Keratinocyte (primary cell): ENCODE measurements around the gene MAN1C1. TPM values are rescaled to one million over a fixed set of nuclear protein-coding genes. Genes with fewer than 3 reads are reported as not detected.

Experiments
- DNase-seq: peaks from one replicate; pipeline ENCODE4 v3.0.0-alpha.2; 2011; ENCODE audit warnings: low read depth, missing footprints, low spot score
- FAIRE-seq: peaks from 2 replicates; lab custom pipeline; 2011; peaks lifted over from hg19 to GRCh38; lab: Jason Lieb, UNC
- H2AFZ ChIP-seq: 2 replicates; pipeline ENCODE4 v1.6.0; 2012; ENCODE audit warnings: low read length, control low read depth, inconsistent platforms; ENCODE audit not compliant: control insufficient read depth
- H3K27ac ChIP-seq: 2 replicates; pipeline ENCODE4 v1.5.1; 2011; ENCODE audit warnings: low read length; ENCODE audit not compliant: control insufficient read depth, insufficient read depth
- H3K27me3 ChIP-seq: 3 replicates; pipeline ENCODE4 v1.6.0; 2011; ENCODE audit warnings: low read length; ENCODE audit not compliant: control insufficient read depth, insufficient read depth; ENCODE audit errors: extremely low read depth
- H3K36me3 ChIP-seq, 2 experiments: 2 replicates in 1 of 2; 3 replicates in 1 of 2; pipeline ENCODE4 v1.5.1; 2011; ENCODE audit warnings: low read length in 2 of 2, mild to moderate bottlenecking in 1 of 2; ENCODE audit not compliant: control insufficient read depth in 2 of 2, insufficient read depth in 2 of 2; ENCODE audit errors: extremely low read depth in 1 of 2
- H3K4me1 ChIP-seq: 3 replicates; pipeline ENCODE4 v1.5.1; 2011; ENCODE audit warnings: low read length; ENCODE audit not compliant: control insufficient read depth, insufficient read depth; ENCODE audit errors: extremely low read depth
- H3K4me2 ChIP-seq: 3 replicates; pipeline ENCODE4 v1.6.0; 2011; ENCODE audit warnings: low read depth, low read length; ENCODE audit not compliant: control insufficient read depth, insufficient read depth; ENCODE audit errors: extremely low read depth
- H3K4me3 ChIP-seq, 3 experiments: fragments of 200-600 bp in 1 of 3; sonication (generic) in 1 of 3; 2 replicates in 2 of 3; 3 replicates in 1 of 3; pipeline ENCODE4 v1.5.1; 2011 to 2016; ENCODE audit warnings: low read length in 3 of 3, mild to moderate bottlenecking in 3 of 3, control low read depth in 2 of 3, inconsistent platforms in 1 of 3, low read depth in 1 of 3, mixed read lengths in 1 of 3, mixed run types in 1 of 3, moderate library complexity in 1 of 3; ENCODE audit not compliant: control insufficient read depth in 2 of 3, insufficient read depth in 2 of 3; ENCODE audit errors: extremely low read depth in 1 of 3
- H3K79me2 ChIP-seq: 2 replicates; pipeline ENCODE4 v1.6.0; 2012; ENCODE audit warnings: low read length; ENCODE audit not compliant: control insufficient read depth, insufficient read depth
- H3K9ac ChIP-seq: 3 replicates; pipeline ENCODE4 v1.6.0; 2011; ENCODE audit warnings: low read length; ENCODE audit not compliant: control insufficient read depth, insufficient read depth; ENCODE audit errors: extremely low read depth
- H3K9me1 ChIP-seq: 3 replicates; pipeline ENCODE4 v1.6.0; 2011; ENCODE audit warnings: low read length; ENCODE audit not compliant: control insufficient read depth, insufficient read depth; ENCODE audit errors: extremely low read depth
- H3K9me3 ChIP-seq: 2 replicates; pipeline ENCODE4 v1.5.1; 2012; ENCODE audit warnings: low read depth, low read length; ENCODE audit not compliant: control insufficient read depth
- H4K20me1 ChIP-seq: 3 replicates; pipeline ENCODE4 v1.6.0; 2011; ENCODE audit warnings: low read length; ENCODE audit not compliant: control insufficient read depth, insufficient read depth; ENCODE audit errors: extremely low read depth
- CTCF ChIP-seq, 3 experiments: IDR thresholded peaks in 1 of 3; conservative IDR thresholded peaks in 1 of 3; optimal IDR thresholded peaks in 1 of 3; 2 replicates in 2 of 3; 3 replicates in 1 of 3; pipeline versions ENCODE3 to v1.5.1; 2011; ENCODE audit warnings: low read length in 3 of 3, mild to moderate bottlenecking in 3 of 3, moderate library complexity in 2 of 3, control low read depth in 1 of 3, inconsistent platforms in 1 of 3; ENCODE audit not compliant: insufficient read depth in 2 of 3; ENCODE audit errors: extremely low read depth in 1 of 3
- EZH2 ChIP-seq: IDR thresholded peaks from one replicate; pipeline ENCODE4 v1.6.1; 2012; ENCODE audit warnings: inconsistent platforms, mild to moderate bottlenecking, low read length, moderate library complexity
- dilution Hi-C: fragments of 300-500 bp; cut with MboI; formaldehyde crosslinking; loops from one replicate; pipeline ENCODE4 v1.7.0; 2020; ENCODE audit warnings: low sequenced_read_pairs; ENCODE audit not compliant: extremely low pct_ligation_motif_present
- polyA plus RNA-seq, 5 experiments: library from polyadenylated mRNA; depleted of rRNA in 3 of 5; stranded (reverse) in 3 of 5; stranded (forward) in 1 of 5; unstranded in 1 of 5; fragments of >200 nt; gene quantifications; 1 replicate in 1 of 5; 2 replicates in 3 of 5; 3 replicates in 1 of 5; pipeline versions ENCODE4 v1.2.1 to v1.2.3, GENCODE V29; 2011 to 2012; ENCODE audit warnings: missing spikeins in 2 of 5, low read depth in 1 of 5, low replicate concordance in 1 of 5

The MAN1C1 gene
- polyA plus RNA-seq, 1 donor (not counting 4 experiments of a cell fraction or from before 2014, with no cell fraction given), result 0.07 TPM

- TF ChIP-seq EZH2 (peak; percentile 25), CTCF (optimal IDR thresholded peaks at IDR 0.05 in 1 of 3, IDR thresholded peaks at IDR 0.05 in 1 of 3, conservative IDR thresholded peaks at IDR 0.05 in 1 of 3; ENCODE audit: extremely low read depth in 1 of 3, insufficient read depth in 2 of 3, low read length in 3 of 3) (no peak)
- no peaks in the 10 kb centered on the region for H3K9me1 ChIP-seq
- no peaks in the 10 kb centered on the region for H3K36me3 ChIP-seq
- peaks cover 3% of the 10 kb centered on the region for H3K4me1 ChIP-seq
- no peak overlapping the region for H3K4me3 ChIP-seq
- peaks cover 55% of the 10 kb centered on the region for H3K27me3 ChIP-seq
- DNase-seq, result no peak
- dilution Hi-C loops, result no loop called here
- H3K27ac ChIP-seq, result no peak overlapping the region
- H3K4me2 ChIP-seq, result peak overlapping the region; percentile 29
- no peaks in the 10 kb centered on the region for H4K20me1 ChIP-seq
- no peak overlapping the region for H3K9ac ChIP-seq
- no peaks in the 10 kb centered on the region for H3K79me2 ChIP-seq
- FAIRE-seq, result no peak
- no peaks in the 10 kb centered on the region for H3K9me3 ChIP-seq
- no peak overlapping the region for H2AFZ ChIP-seq
Measured at GRCh38 chr1:25620211-25620610, 3.6 kb downstream of the MAN1C1 start.

GRCh38 chr1:25620701-25621350 is 4.2 kb downstream of the MAN1C1 start:
- Histone ChIP-seq H3K79me2 (no peaks in the 10 kb centered on the region), H3K9ac (no peak overlapping the region), H3K27me3 (peaks cover 52% of the 10 kb centered on the region), H3K4me1 (peaks cover 3% of the 10 kb centered on the region), H3K9me3 (no peaks in the 10 kb centered on the region), H4K20me1 (no peaks in the 10 kb centered on the region), H3K9me1 (no peaks in the 10 kb centered on the region), H3K4me2 (peak overlapping the region; percentile 29), H3K4me3 (no peak overlapping the region), H3K36me3 (no peaks in the 10 kb centered on the region), H2AFZ (no peak overlapping the region), H3K27ac (no peak overlapping the region)
- FAIRE-seq (no peak), DNase-seq (no peak)
- dilution Hi-C loops, result no loop called here
- TF ChIP-seq CTCF (optimal IDR thresholded peaks at IDR 0.05 in 1 of 3, IDR thresholded peaks at IDR 0.05 in 1 of 3, conservative IDR thresholded peaks at IDR 0.05 in 1 of 3; ENCODE audit: extremely low read depth in 1 of 3, insufficient read depth in 2 of 3, low read length in 3 of 3), result no peak
- no peak for TF ChIP-seq EZH2
